Adipose tissue (tissue), 3 donors: ENCODE data around the gene MCL1. TPM values are rescaled to one million over a fixed set of nuclear protein-coding genes. Genes with fewer than 3 reads are reported as not detected.

Experiments used
- H3K27ac ChIP-seq: one replicate; pipeline ENCODE4 v1.5.1; 2013; ENCODE audit warnings: low read depth, low read length
- WGBS, 3 donors: extraction: QIAGEN DNeasy Blood & Tissue Kit; methylation state at CpG; one replicate each; pipeline ENCODE4 v1.1.7; 2013; 5-methylcytosine and 5-hydroxymethylcytosine counted together
- polyA plus RNA-seq, 3 donors: library from polyadenylated mRNA; stranded (reverse); fragments of 200-250 nt; gene quantifications; one replicate each; pipeline ENCODE4 v1.2.3, GENCODE V29; 2013
- donor health status: healthy with polysubstance abuse.
- donor health status: Bipolar disorder and iron deficiency.
- donor health status: healthy.

The MCL1 gene
- polyA plus RNA-seq, 3 donors = 98.6 to 386 (median 314) TPM

DNA sequence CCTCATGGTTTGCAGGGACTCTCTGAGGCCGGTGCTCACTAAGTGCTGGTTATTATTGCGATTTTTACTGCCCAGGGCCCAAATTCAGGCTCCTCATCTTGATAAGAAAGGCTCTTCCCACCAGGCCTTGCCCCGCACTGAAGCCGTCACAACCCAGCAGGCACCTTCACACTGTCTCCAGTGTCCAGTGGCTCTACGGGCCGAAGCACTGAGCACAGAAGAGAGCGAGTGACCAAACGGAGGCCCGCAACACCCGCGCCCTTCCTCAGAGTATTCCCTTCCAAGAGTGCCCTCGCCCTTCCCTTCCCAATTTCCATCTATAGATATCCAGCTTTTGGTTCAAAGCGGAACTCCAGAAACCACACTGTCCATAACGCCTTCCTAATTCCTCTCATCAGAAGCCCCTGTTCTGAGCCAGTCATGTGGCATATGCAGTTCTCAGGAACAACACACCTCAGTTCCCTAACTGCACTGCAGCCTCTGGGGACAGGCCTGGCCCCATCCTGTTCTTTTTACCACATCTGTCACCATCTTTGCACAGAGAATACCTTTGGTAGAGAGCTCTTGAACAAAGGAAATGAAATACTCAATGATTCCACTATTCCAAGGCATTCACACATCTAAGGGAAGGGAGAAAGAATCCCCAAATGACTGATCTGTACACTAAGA, 48.8 kb downstream of the MCL1 start:
- no peak overlapping the region for H3K27ac ChIP-seq
- 97 to 98% (median 97%) methylated on average over 14 of the region's 14 CpGs for WGBS, 3 donors

DNA sequence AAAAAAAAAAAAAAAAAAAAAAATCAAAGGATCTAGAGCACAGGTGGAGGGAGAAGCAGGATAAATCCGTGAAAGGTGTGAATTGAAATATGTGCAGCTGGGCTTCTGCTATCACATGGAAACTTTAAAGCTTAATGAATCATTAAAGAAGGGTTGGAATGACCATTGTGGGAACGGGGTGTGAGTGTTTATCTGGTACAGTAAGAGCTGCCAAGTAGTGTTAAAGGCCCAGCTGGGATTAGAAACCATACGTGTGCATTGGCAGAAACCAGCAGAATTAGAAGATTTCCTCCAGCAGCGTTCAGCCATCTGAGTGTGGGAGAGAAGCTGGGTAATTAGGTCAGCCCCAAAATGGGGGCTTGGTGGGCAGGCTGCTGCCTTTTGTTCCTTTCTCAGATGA, 50.4 kb downstream of the MCL1 start:
- 9 to 40% (median 35%) methylated on average over 4 of the region's 4 CpGs for WGBS, 3 donors
- H3K27ac ChIP-seq = no peak overlapping the region

- no peak overlapping the region for H3K27ac ChIP-seq
- WGBS, 3 donors = 92 to 96% (median 92%) methylated on average over 1 of the region's 1 CpG
Measured at GRCh38 chr1:150528196-150528595, 51.2 kb downstream of the MCL1 start.

- H3K27ac ChIP-seq = no peak overlapping the region
- 82 to 90% (median 89%) methylated on average over 3 of the region's 3 CpGs for WGBS, 3 donors
Measured at GRCh38 chr1:150525348-150525747, 54.1 kb downstream of the MCL1 start.

Other genes with a start within 250 kb of the MCL1 start
- gene RPRD2, start 215.5 kb downstream of the MCL1 start, polyA plus RNA-seq = 1 to 10 TPM; 6.7 to 8.7 (median 8.2) TPM
- gene TARS2, start 92.2 kb downstream of the MCL1 start, polyA plus RNA-seq = 10 to 100 TPM in 2 of 3 donors, 1 to 10 TPM in 1; 8.9 to 16.9 (median 10.5) TPM
- 10 to 100 TPM in 2 of 3 donors, 1 to 10 TPM in 1; 2.7 to 10.8 (median 10.1) TPM for gene ECM1, start 71.5 kb downstream of the MCL1 start, polyA plus RNA-seq
- gene FALEC, start 63.9 kb downstream of the MCL1 start, polyA plus RNA-seq = under 1 TPM in 2 of 3 donors, not detected in 1; 0.15 to 0.18 TPM
- 10 to 100 TPM; 12.1 to 66.1 (median 56.0) TPM for gene ADAMTSL4, start 30.2 kb downstream of the MCL1 start, polyA plus RNA-seq
- gene ENSA, start 50.0 kb upstream of the MCL1 start, polyA plus RNA-seq = 100 to 1,000 TPM in 2 of 3 donors, 10 to 100 TPM in 1; 49.0 to 133 (median 107) TPM
- gene GOLPH3L, start 117.5 kb upstream of the MCL1 start, polyA plus RNA-seq = 10 to 100 TPM; 10.3 to 26.6 (median 19.2) TPM
- gene HORMAD1, start 141.3 kb upstream of the MCL1 start, polyA plus RNA-seq = under 1 TPM in 1 of 3 donors, not detected in 2; 0.07 TPM
- 10 to 100 TPM; 11.6 to 67.0 (median 43.1) TPM for gene CTSS, start 186.2 kb upstream of the MCL1 start, polyA plus RNA-seq
- gene CTSK, start 228.7 kb upstream of the MCL1 start, polyA plus RNA-seq = 10 to 100 TPM in 2 of 3 donors, 1 to 10 TPM in 1; 2.3 to 64.2 (median 28.1) TPM